HG03060 (cell line): Measurements from ENCODE around the gene KRTAP16-1.

Experiments used
- ATAC-seq: cut with Tn5 transposase; IDR thresholded peaks from one replicate; pipeline ENCODE4 v1.9.1; 2021; ENCODE audit warnings: low read depth, moderate number of reproducible peaks; ENCODE audit not compliant: unreplicated experiment

Gene KRTAP16-1

GRCh38 chr17:41332239-41332638, 23.1 kb upstream of the KRTAP16-1 start:
- no peak for ATAC-seq

- ATAC-seq, result no peak
Observed at GRCh38 chr17:41331606-41332005, 22.5 kb upstream of the KRTAP16-1 start.

GRCh38 chr17:41329279-41329948, 20.3 kb upstream of the KRTAP16-1 start:
- ATAC-seq, result no peak

DNA sequence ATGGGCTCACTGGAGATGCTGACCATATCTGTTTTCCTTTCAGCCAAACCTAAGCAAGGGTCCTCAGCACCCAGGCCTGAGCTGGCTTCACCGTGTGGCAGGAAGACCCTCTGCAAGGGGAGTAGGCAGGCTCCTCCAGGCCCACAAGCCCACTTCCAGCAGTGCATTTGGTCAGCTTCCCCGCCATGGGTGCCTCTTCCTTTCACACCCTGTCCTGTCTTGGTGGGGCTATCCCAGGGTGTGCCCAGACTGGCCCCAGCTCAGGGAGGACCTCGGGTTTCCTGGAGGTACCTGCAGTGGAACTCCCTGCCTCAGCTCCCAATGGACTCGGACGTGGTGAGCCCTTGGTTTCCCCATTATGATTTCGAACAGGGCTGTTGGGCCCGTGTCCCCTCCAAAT, 19.1 kb upstream of the KRTAP16-1 start:
- ATAC-seq, result no peak

GRCh38 chr17:41327411-41328120, 18.5 kb upstream of the KRTAP16-1 start:
- ATAC-seq, result no peak

- ATAC-seq, result no peak
Observed at GRCh38 chr17:41326173-41327145, 17.4 kb upstream of the KRTAP16-1 start.

GRCh38 chr17:41325611-41326010, 16.5 kb upstream of the KRTAP16-1 start:
- ATAC-seq, result no peak

DNA sequence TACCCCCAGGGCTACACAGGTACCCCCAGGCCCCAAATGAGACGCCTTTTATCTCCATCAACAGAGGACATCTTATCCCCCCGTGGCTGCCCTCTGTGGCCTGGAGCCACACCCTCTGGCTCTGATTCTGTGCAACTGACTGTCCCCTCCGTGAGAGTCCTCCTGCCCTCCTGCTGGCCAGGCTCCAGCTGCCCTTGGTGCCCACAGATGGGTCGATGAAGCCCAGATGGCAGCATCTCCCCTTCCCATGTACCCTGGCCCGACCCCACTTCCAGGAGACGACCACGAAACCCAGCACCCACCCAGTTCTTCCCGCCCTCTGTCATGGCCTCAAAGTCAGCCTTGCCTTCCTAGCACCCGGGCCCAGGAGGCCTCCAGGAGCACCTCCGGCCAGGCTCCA, 16.0 kb upstream of the KRTAP16-1 start:
- ATAC-seq, result no peak

DNA sequence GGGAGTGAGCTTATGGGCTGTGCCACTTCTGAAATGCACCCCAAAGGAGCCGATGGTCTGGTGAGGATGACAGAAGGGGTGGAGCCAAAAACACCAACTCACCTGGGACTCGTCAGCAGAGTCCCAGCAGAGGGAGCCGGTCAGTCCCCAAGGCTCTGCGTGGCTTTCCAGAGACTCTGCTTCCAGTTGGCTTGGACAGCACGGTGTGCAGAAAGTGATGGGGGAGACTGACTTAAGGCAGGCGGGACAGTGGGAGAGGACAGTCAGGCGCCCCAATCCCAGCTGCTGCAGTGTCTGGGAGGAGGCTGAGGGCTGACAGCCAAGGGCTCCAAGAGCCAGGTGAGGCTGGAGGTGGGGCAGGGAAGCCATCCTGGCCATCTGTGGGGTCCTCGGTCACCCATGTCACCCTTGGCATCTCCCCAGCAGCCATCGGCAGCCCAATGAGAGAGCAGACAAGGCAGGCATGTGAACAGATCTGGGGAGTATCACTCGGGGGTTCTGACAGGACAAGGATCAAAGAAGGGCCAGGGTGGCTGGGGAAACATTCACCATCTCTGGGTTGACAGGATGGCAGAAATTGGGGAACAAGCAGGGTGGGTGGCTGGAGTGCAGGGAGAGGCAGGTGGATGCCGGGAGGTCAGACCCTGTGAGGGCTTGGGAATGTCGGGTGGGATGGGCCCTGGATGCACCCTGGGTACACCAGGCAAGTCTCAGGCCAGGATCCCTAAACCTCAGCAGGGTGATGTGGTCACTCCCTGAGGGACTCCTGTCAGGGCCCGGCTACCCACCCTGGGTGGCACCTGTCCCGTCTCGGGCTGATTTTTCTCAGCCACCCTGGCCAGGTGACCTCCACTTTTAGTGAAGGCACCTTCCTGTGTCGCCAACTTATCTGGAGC, 15.3 kb upstream of the KRTAP16-1 start:
- ATAC-seq, result no peak

- ATAC-seq, result no peak
Observed at GRCh38 chr17:41322903-41323895, 14.1 kb upstream of the KRTAP16-1 start.

DNA sequence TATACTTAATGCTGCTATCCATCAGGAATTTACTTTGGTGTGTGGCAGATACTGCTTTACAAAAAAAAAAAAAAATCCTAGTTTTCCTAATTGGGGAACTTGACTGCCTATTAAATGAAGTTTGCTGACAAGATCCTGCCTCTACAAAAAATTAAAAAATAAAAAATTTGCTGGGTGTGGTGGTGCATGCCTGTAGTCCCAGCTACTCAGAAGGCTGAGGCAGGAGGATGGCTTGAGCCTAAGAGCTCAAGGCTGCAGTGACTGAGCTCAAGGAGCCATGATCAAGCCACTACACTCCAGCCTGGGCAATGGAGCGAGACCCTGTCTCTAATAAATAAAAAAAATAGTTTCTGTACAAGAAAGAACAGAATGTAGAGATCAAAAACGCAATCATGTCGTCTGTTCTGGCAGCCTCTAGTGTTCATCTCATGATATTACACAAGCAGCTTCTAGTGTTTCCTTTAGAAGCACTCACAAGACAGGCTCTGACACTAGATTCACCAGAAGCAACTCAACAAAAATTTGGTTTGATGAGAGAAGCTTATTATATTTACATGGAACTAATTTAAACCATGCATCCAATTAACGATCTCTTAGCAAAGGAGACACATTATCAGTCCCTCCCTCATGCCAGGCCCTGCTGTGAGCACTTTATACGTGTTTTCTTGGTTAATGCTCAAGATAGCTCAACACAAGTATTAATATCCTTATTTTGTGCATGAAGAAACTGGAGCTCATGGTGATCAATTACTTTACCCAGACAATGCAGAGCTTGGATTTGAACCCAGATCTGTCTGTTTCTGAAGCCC, 13.2 kb upstream of the KRTAP16-1 start:
- ATAC-seq, result no peak

DNA sequence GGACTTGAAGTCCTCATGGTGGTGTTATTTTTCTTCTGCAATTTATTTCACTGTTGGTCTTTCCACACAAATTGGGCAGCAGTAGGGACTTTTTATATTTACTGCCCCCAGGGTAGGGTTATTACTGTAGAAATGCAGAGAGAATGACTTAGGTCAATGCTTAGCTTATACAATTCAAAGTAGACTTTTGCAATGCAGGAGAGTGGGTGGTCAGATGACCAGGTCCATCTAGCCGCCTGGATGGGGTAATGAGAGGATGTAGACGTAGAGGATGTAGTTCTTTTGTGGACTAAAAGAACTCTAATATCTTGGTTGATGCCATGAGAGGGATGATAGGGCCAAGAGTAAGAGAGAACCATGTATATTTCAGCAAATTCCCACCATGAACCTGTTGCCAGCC, 9.1 kb upstream of the KRTAP16-1 start:
- no peak for ATAC-seq

DNA sequence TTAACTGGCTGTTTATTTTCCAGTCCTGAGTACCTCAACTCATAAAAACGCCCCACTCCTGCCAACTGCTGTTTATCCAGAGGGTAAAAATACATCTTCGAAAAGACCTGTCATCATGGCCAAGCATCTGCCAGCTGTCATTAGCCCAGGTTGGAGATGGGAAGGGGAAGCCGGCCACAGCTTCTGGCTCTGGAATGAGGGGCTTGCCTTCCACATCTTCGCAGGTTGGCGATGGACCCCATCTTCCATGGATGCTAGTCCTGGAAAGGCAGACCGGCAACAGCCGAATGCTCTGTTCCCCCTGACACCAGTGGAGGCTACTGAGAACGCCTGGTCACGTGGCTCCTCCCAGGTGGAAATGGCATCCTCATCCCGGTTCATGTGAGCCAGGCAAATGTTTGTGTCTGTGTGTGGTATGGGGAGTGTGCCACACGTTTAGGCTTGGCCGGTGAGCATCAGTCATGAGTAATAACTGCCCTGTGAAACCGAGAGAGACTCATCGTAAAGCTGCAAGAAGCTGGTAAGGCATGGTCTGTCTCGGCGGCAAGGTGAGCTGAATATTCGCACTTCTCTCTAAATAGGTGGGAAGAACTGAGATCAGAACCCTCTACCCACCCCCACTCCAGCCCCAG, 6.8 kb upstream of the KRTAP16-1 start:
- ATAC-seq, result no peak

DNA sequence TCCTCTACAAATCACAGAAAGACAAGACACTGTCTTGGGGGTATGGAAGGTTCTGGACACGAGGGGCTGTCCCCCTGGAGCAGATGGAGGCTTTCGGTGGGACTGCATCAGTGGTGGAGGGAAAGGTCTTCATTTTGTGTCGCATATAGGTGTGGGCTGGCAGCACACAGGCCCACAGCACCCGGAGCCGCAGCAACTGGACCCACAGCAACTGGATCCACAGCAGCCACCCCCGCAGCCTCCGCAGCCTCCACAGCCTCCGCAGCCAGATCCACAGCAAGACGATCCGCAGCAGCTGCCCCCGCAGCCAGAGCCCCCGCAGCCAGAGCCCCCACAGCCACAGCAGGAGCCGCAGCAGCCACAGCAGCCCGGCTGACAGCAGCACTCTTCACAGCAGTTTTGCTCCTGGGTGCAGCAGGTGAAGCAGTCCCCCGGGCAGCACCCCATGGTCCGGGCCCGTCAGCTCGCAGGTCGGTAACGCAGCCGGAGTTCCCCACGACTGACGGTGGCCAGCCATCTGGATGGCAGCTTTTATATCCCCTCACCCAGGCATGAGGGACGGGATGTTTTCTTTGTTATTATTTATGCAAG, 6.2 kb upstream of the KRTAP16-1 start, which contains the start of gene KRTAP17-1:
Gene KRTAP17-1 (minus strand): TSS at position 507 of the 591 bp plus-strand sequence. CDS start 60 bp downstream, at position 447.
- ATAC-seq, result no peak

GRCh38 chr17:41311111-41311510, 2.0 kb upstream of the KRTAP16-1 start:
- ATAC-seq, result no peak

- ATAC-seq, result no peak
Observed at GRCh38 chr17:41308251-41308917, 725 bp downstream of the KRTAP16-1 start.

- no peak for ATAC-seq
Observed at GRCh38 chr17:41307647-41308046, 1.5 kb downstream of the KRTAP16-1 start.
